ENCODE data around the gene POLR2L. TPM values are rescaled to one million over a fixed set of nuclear protein-coding genes. Genes with fewer than 3 reads are reported as not detected.

The POLR2L gene
- polyA plus RNA-seq, 1 donor = 87.5 TPM

DNA sequence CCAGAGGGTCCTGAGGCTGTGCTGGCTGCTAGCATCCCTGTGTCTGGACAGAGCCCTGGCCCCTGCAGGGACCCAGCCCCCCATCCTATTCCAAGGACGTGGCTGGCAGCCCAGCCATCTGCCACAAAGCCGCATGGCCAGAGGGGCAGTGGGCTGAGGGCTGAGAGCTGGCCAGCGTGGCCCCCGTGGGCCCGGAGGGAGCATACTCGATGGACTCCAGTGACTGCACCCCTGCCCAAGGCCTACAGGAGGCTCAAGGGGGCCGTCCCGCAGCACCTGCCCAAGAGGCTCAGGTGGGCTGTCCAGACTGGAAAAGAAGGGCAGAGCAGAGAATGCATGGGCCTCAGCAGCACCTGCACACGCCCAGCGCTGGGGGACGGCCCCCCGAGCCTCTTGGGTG lies 13.5 kb upstream of the POLR2L start:
- Histone ChIP-seq H3K9me3 (ENCODE audit: control insufficient read depth, low read depth, low read length) (no peaks in the 10 kb centered on the region), H3K27me3 (ENCODE audit: control insufficient read depth, insufficient read depth, low read length) (peaks cover 13% of the 10 kb centered on the region), H3K27ac (ENCODE audit: low read length) (no peak overlapping the region), H3K36me3 (ENCODE audit: control insufficient read depth, insufficient read depth, low read length) (no peaks in the 10 kb centered on the region), H3K4me3 (ENCODE audit: low read length) (no peak overlapping the region), H3K4me1 (ENCODE audit: control insufficient read depth, insufficient read depth, low read length) (peaks cover 17% of the 10 kb centered on the region)
- WGBS (ENCODE audit: insufficient coverage, low lambda C conversion rate) = no CpG with 5 or more reads among the region's 12 CpGs
- no peak for DNase-seq

DNA sequence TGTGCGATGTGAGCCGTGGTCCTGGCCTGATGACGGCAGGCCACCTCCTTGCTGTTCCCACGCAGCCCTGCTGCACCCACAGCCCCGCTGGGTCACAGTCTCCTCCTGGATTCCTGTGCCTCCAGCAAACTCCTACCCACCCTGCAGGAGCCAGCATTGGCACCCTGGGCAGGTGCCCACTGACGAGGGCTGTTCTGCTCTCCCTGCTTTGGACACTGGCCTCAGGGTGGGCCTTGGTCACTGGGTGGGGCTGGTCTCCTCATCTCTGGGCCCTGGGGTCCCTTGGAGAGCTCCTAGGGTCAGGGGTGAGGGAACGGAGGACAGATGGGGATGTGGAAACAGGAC lies 13.0 kb upstream of the POLR2L start:
- Histone ChIP-seq H3K36me3 (ENCODE audit: control insufficient read depth, insufficient read depth, low read length) (no peaks in the 10 kb centered on the region), H3K4me3 (ENCODE audit: low read length) (no peak overlapping the region), H3K9me3 (ENCODE audit: control insufficient read depth, low read depth, low read length) (no peaks in the 10 kb centered on the region), H3K27me3 (ENCODE audit: control insufficient read depth, insufficient read depth, low read length) (peaks cover 18% of the 10 kb centered on the region), H3K27ac (ENCODE audit: low read length) (no peak overlapping the region), H3K4me1 (ENCODE audit: control insufficient read depth, insufficient read depth, low read length) (peaks cover 20% of the 10 kb centered on the region)
- no CpG with 5 or more reads among the region's 7 CpGs for WGBS (ENCODE audit: insufficient coverage, low lambda C conversion rate)
- DNase-seq = no peak

- Histone ChIP-seq H3K27ac (ENCODE audit: low read length) (no peak overlapping the region), H3K27me3 (ENCODE audit: control insufficient read depth, insufficient read depth, low read length) (peaks cover 21% of the 10 kb centered on the region), H3K9me3 (ENCODE audit: control insufficient read depth, low read depth, low read length) (no peaks in the 10 kb centered on the region), H3K4me3 (ENCODE audit: low read length) (no peak overlapping the region), H3K36me3 (ENCODE audit: control insufficient read depth, insufficient read depth, low read length) (no peaks in the 10 kb centered on the region), H3K4me1 (ENCODE audit: control insufficient read depth, insufficient read depth, low read length) (peaks cover 17% of the 10 kb centered on the region)
- DNase-seq = no peak
- no CpG with 5 or more reads among the region's 20 CpGs for WGBS (ENCODE audit: insufficient coverage, low lambda C conversion rate)
Measured at GRCh38 chr11:854601-855329, 12.4 kb upstream of the POLR2L start.

DNA sequence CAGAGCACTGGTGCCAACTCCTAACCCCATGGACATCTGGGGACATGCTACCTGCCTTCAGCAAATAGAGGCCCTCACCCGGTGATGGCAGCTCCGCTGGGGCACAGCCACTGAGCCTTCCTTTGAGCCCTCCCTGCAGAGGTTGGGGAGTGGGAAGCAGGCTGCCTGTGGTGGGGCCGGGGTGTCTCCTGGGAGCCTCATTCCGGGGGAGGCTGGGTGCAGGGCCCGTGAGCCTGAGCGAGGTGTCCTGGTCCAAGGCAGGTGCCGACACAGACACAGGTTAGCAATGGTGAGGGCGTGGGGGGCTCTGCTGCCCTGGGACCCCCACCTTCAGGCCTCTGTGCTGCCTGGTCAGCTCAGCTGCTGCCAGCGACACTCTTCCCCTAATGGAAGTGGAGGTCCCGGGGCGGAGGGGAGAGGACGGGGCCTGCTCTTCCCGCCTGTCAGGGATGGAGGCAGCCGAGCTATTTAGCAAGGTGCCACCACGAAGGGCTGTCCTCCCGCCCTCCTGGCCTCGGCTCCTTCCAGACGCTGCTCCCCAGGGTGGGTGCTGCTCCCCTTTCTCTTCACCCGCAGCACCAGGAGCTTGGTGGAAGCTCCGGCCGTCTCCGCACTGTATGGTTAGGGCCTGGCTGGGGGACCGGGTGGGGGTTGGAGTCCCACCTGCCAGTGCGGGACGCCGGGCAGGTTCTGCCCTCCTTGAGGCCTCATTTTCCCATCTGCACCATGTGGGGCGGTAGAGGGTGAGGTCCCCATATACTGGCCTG lies 11.5 kb upstream of the POLR2L start:
- H3K27ac ChIP-seq (ENCODE audit: low read length) = no peak overlapping the region
- no peak overlapping the region for H3K4me3 ChIP-seq (ENCODE audit: low read length)
- no peaks in the 10 kb centered on the region for H3K9me3 ChIP-seq (ENCODE audit: control insufficient read depth, low read depth, low read length)
- H3K36me3 ChIP-seq (ENCODE audit: control insufficient read depth, insufficient read depth, low read length) = no peaks in the 10 kb centered on the region
- H3K27me3 ChIP-seq (ENCODE audit: control insufficient read depth, insufficient read depth, low read length) = peaks cover 27% of the 10 kb centered on the region
- no CpG with 5 or more reads among the region's 27 CpGs for WGBS (ENCODE audit: insufficient coverage, low lambda C conversion rate)
- DNase-seq = no peak
- H3K4me1 ChIP-seq (ENCODE audit: control insufficient read depth, insufficient read depth, low read length) = peaks cover 18% of the 10 kb centered on the region

- WGBS (ENCODE audit: insufficient coverage, low lambda C conversion rate) = no CpG with 5 or more reads among the region's 15 CpGs
- no peak for DNase-seq
- Histone ChIP-seq H3K27me3 (ENCODE audit: control insufficient read depth, insufficient read depth, low read length) (peaks cover 38% of the 10 kb centered on the region), H3K4me3 (ENCODE audit: low read length) (no peak overlapping the region), H3K4me1 (ENCODE audit: control insufficient read depth, insufficient read depth, low read length) (peaks cover 25% of the 10 kb centered on the region), H3K9me3 (ENCODE audit: control insufficient read depth, low read depth, low read length) (no peaks in the 10 kb centered on the region), H3K36me3 (ENCODE audit: control insufficient read depth, insufficient read depth, low read length) (no peaks in the 10 kb centered on the region), H3K27ac (ENCODE audit: low read length) (no peak overlapping the region)
Measured at GRCh38 chr11:852762-853161, 10.4 kb upstream of the POLR2L start.

DNA sequence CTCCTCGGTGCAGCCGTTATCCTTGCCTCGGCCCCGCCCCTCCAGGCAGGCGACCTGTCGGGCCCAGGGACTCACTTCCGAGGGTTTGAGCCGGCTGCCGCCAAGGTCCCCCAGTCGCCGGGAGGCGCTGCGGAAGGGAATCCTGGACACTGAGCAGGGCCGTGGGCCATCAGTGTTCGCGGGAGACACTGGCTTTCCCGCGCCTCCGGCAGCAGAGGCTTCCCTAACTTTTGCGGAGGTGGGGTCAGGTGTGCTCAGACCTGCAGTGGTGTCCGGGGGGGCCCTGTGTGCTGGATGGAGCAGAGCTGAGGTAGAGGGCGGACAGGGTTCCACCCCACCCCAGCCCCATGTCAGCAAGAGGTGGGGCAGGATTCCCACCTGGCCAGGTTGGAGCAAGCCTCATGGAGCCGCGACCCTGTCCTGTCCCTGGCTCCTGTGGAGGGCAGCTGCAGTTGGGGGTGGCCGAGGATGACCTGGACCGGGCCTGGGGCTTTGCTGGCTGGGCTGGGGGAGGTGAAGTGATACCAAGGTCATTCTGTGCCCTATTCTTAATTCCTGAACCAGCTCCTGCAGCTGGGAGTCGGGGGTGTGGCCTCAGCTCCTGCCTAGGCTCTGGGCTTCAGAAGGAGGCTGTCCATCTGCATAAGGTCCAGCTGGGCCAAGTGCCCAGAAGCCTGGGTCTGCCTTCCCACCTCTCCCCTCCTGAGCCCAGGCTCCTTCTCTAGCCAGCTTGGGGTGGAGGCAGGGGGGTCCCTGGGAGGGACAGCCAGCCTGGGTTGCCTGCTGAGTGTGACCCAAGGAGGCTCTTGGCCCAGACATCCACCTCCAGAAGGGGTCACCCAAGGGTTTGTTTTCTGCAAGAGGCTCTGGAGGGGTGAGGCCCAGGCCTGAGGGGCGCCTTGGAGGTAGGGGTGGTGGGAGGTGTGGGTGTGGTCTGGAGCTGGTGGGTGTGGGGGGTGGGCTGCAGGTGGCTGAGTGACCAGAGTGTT lies 8.7 kb upstream of the POLR2L start:
- peaks cover 23% of the 10 kb centered on the region for H3K4me1 ChIP-seq (ENCODE audit: control insufficient read depth, insufficient read depth, low read length)
- no peaks in the 10 kb centered on the region for H3K36me3 ChIP-seq (ENCODE audit: control insufficient read depth, insufficient read depth, low read length)
- H3K27ac ChIP-seq (ENCODE audit: low read length) = no peak overlapping the region
- H3K9me3 ChIP-seq (ENCODE audit: control insufficient read depth, low read depth, low read length) = no peaks in the 10 kb centered on the region
- H3K27me3 ChIP-seq (ENCODE audit: control insufficient read depth, insufficient read depth, low read length) = peaks cover 41% of the 10 kb centered on the region
- no CpG with 5 or more reads among the region's 28 CpGs for WGBS (ENCODE audit: insufficient coverage, low lambda C conversion rate)
- no peak overlapping the region for H3K4me3 ChIP-seq (ENCODE audit: low read length)
- no peak for DNase-seq

DNA sequence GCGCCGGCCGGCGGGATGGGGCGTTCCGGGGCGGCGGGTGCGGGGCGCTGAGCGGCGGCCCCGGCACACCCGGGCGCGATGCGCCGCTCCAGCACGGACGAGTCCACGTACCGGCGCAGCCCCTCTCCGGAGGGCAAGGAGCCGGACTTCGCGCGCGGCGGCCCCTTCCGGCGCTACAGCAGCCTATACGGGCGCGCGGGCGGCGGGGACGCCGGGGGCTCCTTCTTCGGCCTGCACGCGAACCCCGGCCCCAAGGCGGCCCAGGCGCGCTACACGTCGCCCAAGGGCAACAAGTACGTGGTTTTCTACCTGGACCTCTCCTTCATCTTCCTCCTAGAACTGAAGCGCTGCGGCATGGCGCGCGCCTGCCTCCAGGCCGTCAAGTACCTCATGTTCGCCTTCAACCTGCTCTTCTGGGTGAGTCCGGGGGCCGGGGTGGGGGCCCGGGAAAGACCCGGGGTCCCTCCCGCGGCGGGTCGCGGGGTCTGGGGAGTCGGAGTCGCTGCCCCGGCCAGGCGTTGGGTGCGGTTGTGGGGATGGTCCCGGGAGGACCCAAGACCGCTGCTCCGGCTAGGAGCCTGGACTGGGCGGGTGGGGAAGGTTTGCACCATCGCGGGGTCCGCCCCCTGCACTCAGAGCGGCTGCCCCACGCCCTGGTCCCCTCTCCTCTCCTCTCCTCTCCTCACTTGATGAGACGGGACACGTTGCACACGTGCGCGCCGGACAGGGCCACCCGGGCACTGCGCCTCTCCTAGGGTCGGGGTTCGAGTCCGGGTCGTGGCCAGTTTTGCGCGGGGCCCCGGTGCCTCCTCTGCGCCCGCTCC lies 7.8 kb upstream of the POLR2L start:
- Histone ChIP-seq H3K27ac (ENCODE audit: low read length) (no peak overlapping the region), H3K4me1 (ENCODE audit: control insufficient read depth, insufficient read depth, low read length) (peaks cover 23% of the 10 kb centered on the region), H3K27me3 (ENCODE audit: control insufficient read depth, insufficient read depth, low read length) (peaks cover 50% of the 10 kb centered on the region), H3K9me3 (ENCODE audit: control insufficient read depth, low read depth, low read length) (no peaks in the 10 kb centered on the region), H3K4me3 (ENCODE audit: low read length) (peak overlapping the region; percentile 23), H3K36me3 (ENCODE audit: control insufficient read depth, insufficient read depth, low read length) (no peaks in the 10 kb centered on the region)
- no CpG with 5 or more reads among the region's 97 CpGs for WGBS (ENCODE audit: insufficient coverage, low lambda C conversion rate)
- no peak for DNase-seq

DNA sequence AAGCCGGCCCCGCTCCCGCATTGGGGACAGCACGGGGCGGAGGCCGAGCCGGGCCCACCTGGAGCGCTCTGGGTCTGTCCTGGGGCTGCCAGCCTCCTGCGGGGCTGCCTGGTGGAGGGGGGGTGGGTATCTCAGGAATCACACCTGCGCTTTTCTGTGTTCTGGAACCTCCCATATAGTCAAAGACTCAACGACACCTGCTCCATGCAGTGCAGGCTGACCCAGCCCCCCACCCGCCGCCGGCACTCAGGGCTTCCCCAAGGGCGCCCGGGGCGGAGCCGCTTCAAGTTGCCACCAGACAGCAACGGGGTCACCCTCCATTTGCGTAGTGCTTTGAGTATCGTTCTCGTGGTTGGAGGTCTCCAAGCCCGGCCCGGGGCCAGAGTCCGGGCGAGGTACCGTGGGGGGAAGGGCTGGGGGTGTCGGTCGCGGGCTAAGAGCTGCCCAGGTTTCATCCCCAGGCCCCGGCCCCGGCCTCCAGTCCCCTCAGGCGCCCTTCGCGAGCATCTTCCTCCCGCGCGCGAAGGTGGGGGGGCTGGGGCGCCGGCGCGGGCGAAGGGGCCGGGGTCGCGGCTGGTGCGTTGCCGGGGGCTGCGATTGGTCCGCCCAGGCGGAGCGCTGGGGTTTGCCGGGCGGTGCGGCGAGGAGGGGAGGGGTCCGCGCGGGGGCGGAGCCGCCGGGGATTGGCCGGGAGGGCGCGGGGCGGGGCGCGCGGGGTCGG lies 6.9 kb upstream of the POLR2L start:
- DNase-seq = no peak
- peaks cover 58% of the 10 kb centered on the region for H3K27me3 ChIP-seq (ENCODE audit: control insufficient read depth, insufficient read depth, low read length)

DNA sequence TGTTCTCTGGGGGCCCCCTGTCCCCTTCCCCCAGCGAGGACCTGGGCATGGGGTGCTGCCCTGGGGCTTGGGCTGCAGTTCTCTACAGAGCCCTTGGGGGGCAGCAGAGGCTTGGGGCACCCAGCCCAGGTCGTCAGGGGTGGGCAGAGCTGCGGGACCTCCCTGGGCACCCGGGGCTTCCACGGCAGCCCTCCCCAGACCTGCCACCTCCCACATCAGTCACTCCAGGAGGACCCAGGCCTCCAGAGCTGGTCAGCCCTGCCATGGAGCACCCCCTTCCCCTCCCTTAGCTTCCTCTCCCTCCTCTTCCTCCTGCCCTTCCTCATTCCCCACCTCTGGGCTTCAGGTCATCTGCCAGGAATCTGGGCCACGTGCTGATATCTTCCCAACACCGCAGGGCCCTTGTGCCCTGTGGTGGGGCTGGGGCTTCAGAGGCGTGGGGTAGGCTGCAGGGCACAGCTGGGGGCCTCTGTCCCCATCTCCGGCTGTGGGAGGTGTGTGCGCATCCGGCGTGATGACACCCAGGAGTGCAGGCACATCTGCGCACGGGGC lies 6.1 kb upstream of the POLR2L start:
- Histone ChIP-seq H3K4me1 (ENCODE audit: control insufficient read depth, insufficient read depth, low read length) (peaks cover 34% of the 10 kb centered on the region), H3K27me3 (ENCODE audit: control insufficient read depth, insufficient read depth, low read length) (peaks cover 66% of the 10 kb centered on the region), H3K4me3 (ENCODE audit: low read length) (no peak overlapping the region), H3K27ac (ENCODE audit: low read length) (no peak overlapping the region), H3K9me3 (ENCODE audit: control insufficient read depth, low read depth, low read length) (no peaks in the 10 kb centered on the region), H3K36me3 (ENCODE audit: control insufficient read depth, insufficient read depth, low read length) (no peaks in the 10 kb centered on the region)
- DNase-seq = no peak
- no CpG with 5 or more reads among the region's 14 CpGs for WGBS (ENCODE audit: insufficient coverage, low lambda C conversion rate)

More for the DNA sequence above, 6.9 kb upstream of the POLR2L start:
- Histone ChIP-seq H3K36me3 (ENCODE audit: control insufficient read depth, insufficient read depth, low read length) (no peaks in the 10 kb centered on the region), H3K4me3 (ENCODE audit: low read length) (peak overlapping the region; percentile 31), H3K4me1 (ENCODE audit: control insufficient read depth, insufficient read depth, low read length) (peaks cover 30% of the 10 kb centered on the region), H3K27ac (ENCODE audit: low read length) (no peak overlapping the region), H3K9me3 (ENCODE audit: control insufficient read depth, low read depth, low read length) (no peaks in the 10 kb centered on the region)
- WGBS (ENCODE audit: insufficient coverage, low lambda C conversion rate) = no CpG with 5 or more reads among the region's 71 CpGs

Measured in large intestine (tissue), 3 donors.